ENCODE data around the gene RLN2.
A peak's percentile ranks its signal among the peaks of the same experiment; 100 is the strongest.

Gene RLN2

GRCh38 chr9:5326893-5327548 is 22.5 kb upstream of the RLN2 start:
- TF ChIP-seq REST (IDR thresholded peaks at IDR 0.05; ENCODE audit: insufficient read depth in 1 of 2, low read depth in 2 of 2, low read length in 2 of 2): no peak
- TF ChIP-seq TAF1 (IDR thresholded peaks at IDR 0.05; ENCODE audit: borderline replicate concordance, insufficient read depth, low read length): no peak
- no peak for TF ChIP-seq SIN3A (IDR thresholded peaks at IDR 0.05; ENCODE audit: borderline replicate concordance, insufficient read depth, low read length)
- no peak for TF ChIP-seq FOXP2 (optimal IDR thresholded peaks at IDR 0.05; ENCODE audit: borderline replicate concordance, extremely low read depth, extremely low read length, insufficient read depth)
- no peak for TF ChIP-seq POLR2AphosphoS5 (IDR thresholded peaks at IDR 0.05; ENCODE audit: low read depth, low read length)

- TF ChIP-seq REST (IDR thresholded peaks at IDR 0.05; ENCODE audit: insufficient read depth in 1 of 2, low read depth in 2 of 2, low read length in 2 of 2) (no peak), SIN3A (IDR thresholded peaks at IDR 0.05; ENCODE audit: borderline replicate concordance, insufficient read depth, low read length) (no peak), POLR2AphosphoS5 (IDR thresholded peaks at IDR 0.05; ENCODE audit: low read depth, low read length) (no peak), FOXP2 (optimal IDR thresholded peaks at IDR 0.05; ENCODE audit: borderline replicate concordance, extremely low read depth, extremely low read length, insufficient read depth) (no peak), TAF1 (IDR thresholded peaks at IDR 0.05; ENCODE audit: borderline replicate concordance, insufficient read depth, low read length) (no peak)
Measured at GRCh38 chr9:5326187-5326586, 21.7 kb upstream of the RLN2 start.

- TF ChIP-seq REST (IDR thresholded peaks at IDR 0.05; ENCODE audit: insufficient read depth in 1 of 2, low read depth in 2 of 2, low read length in 2 of 2): peak in 1 of 2 experiments; percentile 59; a peak in 1 of 4 replicates
Measured at GRCh38 chr9:5321601-5322000, 17.1 kb upstream of the RLN2 start.

GRCh38 chr9:5321058-5321457 is 16.5 kb upstream of the RLN2 start:
- TF ChIP-seq POLR2AphosphoS5 (IDR thresholded peaks at IDR 0.05; ENCODE audit: low read depth, low read length): no peak
- TF ChIP-seq REST (IDR thresholded peaks at IDR 0.05; ENCODE audit: insufficient read depth in 1 of 2, low read depth in 2 of 2, low read length in 2 of 2): no peak
- no peak for TF ChIP-seq SIN3A (IDR thresholded peaks at IDR 0.05; ENCODE audit: borderline replicate concordance, insufficient read depth, low read length)
- TF ChIP-seq FOXP2 (optimal IDR thresholded peaks at IDR 0.05; ENCODE audit: borderline replicate concordance, extremely low read depth, extremely low read length, insufficient read depth): no peak
- TF ChIP-seq TAF1 (IDR thresholded peaks at IDR 0.05; ENCODE audit: borderline replicate concordance, insufficient read depth, low read length): no peak

Data from PFSK-1 (cell line).